WTC11 (cell line): ENCODE results near the gene NACC2. TPM values are rescaled to one million over a fixed set of nuclear protein-coding genes. Genes with fewer than 3 reads are reported as not detected.

ENCODE experiments used
- ATAC-seq: fragments of 200-7000 bp; cut with Tn5 transposase; 2 replicates; pipeline ENCODE4 v1.10.0; 2021; ENCODE audit warnings: mild to moderate bottlenecking, moderate library complexity
- CTCF ChIA-PET: fragments of 300-600 bp; sonication (Branson Sonifier 250); formaldehyde crosslinking; loops from one replicate; lab custom pipeline; 2021; ENCODE audit warnings: antibody characterized with exemption; lab: Charles Lee
- POLR2A ChIA-PET: fragments of 350-600 bp; sonication (Branson Sonifier 250); formaldehyde crosslinking; loops from one replicate; lab custom pipeline; 2021; ENCODE audit warnings: antibody characterized with exemption; lab: Charles Lee
- DNase-seq: peaks from one replicate; pipeline ENCODE4 v3.0.0; 2021; ENCODE audit warnings: low spot score
- H3K27ac Mint-ChIP-seq: 2 replicates; pipeline ENCODE4 v1.8.0; 2021; ENCODE audit warnings: mixed read lengths
- H3K27me3 Mint-ChIP-seq: 2 replicates; pipeline ENCODE4 v1.8.0; 2021; ENCODE audit warnings: low read depth, mild to moderate bottlenecking, moderate library complexity, mixed read lengths
- H3K36me3 Mint-ChIP-seq: 2 replicates; pipeline ENCODE4 v1.8.0; 2021; ENCODE audit warnings: mixed read lengths
- H3K4me1 Mint-ChIP-seq: 2 replicates; pipeline ENCODE4 v1.8.0; 2022; ENCODE audit warnings: mixed read lengths
- H3K4me3 Mint-ChIP-seq: 2 replicates; pipeline ENCODE4 v1.8.0; 2021; ENCODE audit warnings: mild to moderate bottlenecking, moderate library complexity, mixed read lengths
- H3K9me3 Mint-ChIP-seq: 2 replicates; pipeline ENCODE4 v1.8.0; 2021; ENCODE audit warnings: mixed read lengths
- AFF4 ChIP-seq: sonication (generic); formaldehyde crosslinking; IDR thresholded peaks from 2 replicates; pipeline ENCODE4 v1.8.1; 2023; ENCODE audit warnings: mild to moderate bottlenecking, missing genetic modification reagents, borderline replicate concordance
- AR ChIP-seq: fragments of 250-450 bp; sonication (Bioruptor Pico); IDR thresholded peaks from 2 replicates; pipeline ENCODE4 v1.9.0; 2021; ENCODE audit warnings: mild to moderate bottlenecking
- ATF2 ChIP-seq: sonication (generic); formaldehyde crosslinking; IDR thresholded peaks from 2 replicates; pipeline ENCODE4 v1.8.1; 2022; ENCODE audit warnings: low read depth, missing genetic modification reagents, borderline replicate concordance
- CTCF ChIP-seq: fragments of 200-600 bp; IDR thresholded peaks from 2 replicates; pipeline ENCODE4 v1.8.0; 2022; ENCODE audit warnings: antibody characterized with exemption
- EMX1 ChIP-seq: fragments of 250-450 bp; sonication (Bioruptor Pico); IDR thresholded peaks from 2 replicates; pipeline ENCODE4 v1.8.0; 2021; ENCODE audit warnings: mild to moderate bottlenecking
- ESRRA ChIP-seq: sonication (generic); formaldehyde crosslinking; IDR thresholded peaks from 2 replicates; pipeline ENCODE4 v1.8.1; 2022; ENCODE audit warnings: mild to moderate bottlenecking, missing genetic modification reagents, borderline replicate concordance
- GABPB1 ChIP-seq: sonication (generic); formaldehyde crosslinking; IDR thresholded peaks from 2 replicates; pipeline ENCODE4 v1.8.1; 2023; ENCODE audit warnings: mild to moderate bottlenecking, missing genetic modification reagents
- GRHL2 ChIP-seq: fragments of 250-450 bp; sonication (Bioruptor Pico); IDR thresholded peaks from 2 replicates; pipeline ENCODE4 v1.8.0; 2022; ENCODE audit warnings: mild to moderate bottlenecking, moderate library complexity; ENCODE audit not compliant: insufficient replicate concordance, severe bottlenecking
- IRF1 ChIP-seq: sonication (generic); formaldehyde crosslinking; IDR thresholded peaks from 2 replicates; pipeline ENCODE4 v1.8.0; 2023; ENCODE audit warnings: missing genetic modification reagents
- JUN ChIP-seq: sonication (generic); formaldehyde crosslinking; IDR thresholded peaks from 2 replicates; pipeline ENCODE4 v1.8.0; 2023; ENCODE audit warnings: mild to moderate bottlenecking, missing genetic modification reagents
- KAT7 ChIP-seq: sonication (generic); formaldehyde crosslinking; IDR thresholded peaks from 2 replicates; pipeline ENCODE4 v1.8.1; 2023; ENCODE audit warnings: missing genetic modification reagents, mild to moderate bottlenecking, borderline replicate concordance
- MLX ChIP-seq: sonication (generic); formaldehyde crosslinking; IDR thresholded peaks from 2 replicates; pipeline ENCODE4 v1.8.1; 2023; ENCODE audit warnings: mild to moderate bottlenecking, missing genetic modification reagents, moderate library complexity
- NFE2L1 ChIP-seq: sonication (generic); formaldehyde crosslinking; IDR thresholded peaks from 2 replicates; pipeline ENCODE4 v1.8.1; 2023; ENCODE audit warnings: missing genetic modification reagents
- NR3C1 ChIP-seq: sonication (generic); formaldehyde crosslinking; conservative IDR thresholded peaks from 2 replicates; pipeline ENCODE4 v1.8.1; 2023; ENCODE audit warnings: low read depth, mild to moderate bottlenecking, missing genetic modification reagents
- RELA ChIP-seq: sonication (generic); formaldehyde crosslinking; IDR thresholded peaks from 2 replicates; pipeline ENCODE4 v1.8.1; 2022; ENCODE audit warnings: missing genetic modification reagents, mild to moderate bottlenecking, borderline replicate concordance
- RORB ChIP-seq: fragments of 250-450 bp; sonication (Bioruptor Pico); IDR thresholded peaks from 2 replicates; pipeline ENCODE4 v1.9.0; 2021; ENCODE audit warnings: mild to moderate bottlenecking
- ZBTB21 ChIP-seq: sonication (generic); formaldehyde crosslinking; IDR thresholded peaks from 2 replicates; pipeline ENCODE4 v1.8.1; 2023; ENCODE audit warnings: mild to moderate bottlenecking, missing genetic modification reagents, borderline replicate concordance
- ZNF232 ChIP-seq: sonication (generic); formaldehyde crosslinking; IDR thresholded peaks from 2 replicates; pipeline ENCODE4 v1.8.0; 2022; ENCODE audit warnings: mild to moderate bottlenecking, missing genetic modification reagents
- ZNF263 ChIP-seq: sonication (generic); formaldehyde crosslinking; IDR thresholded peaks from 2 replicates; pipeline ENCODE4 v1.8.1; 2022; ENCODE audit warnings: low read depth, mild to moderate bottlenecking, moderate library complexity, missing genetic modification reagents
- ZSCAN18 ChIP-seq: fragments of 250-450 bp; sonication (Bioruptor Pico); IDR thresholded peaks from 2 replicates; pipeline ENCODE4 v2.1.2; 2022; ENCODE audit warnings: mild to moderate bottlenecking, moderate library complexity
- total RNA-seq: library from RNA; stranded (reverse); gene quantifications from 3 replicates; pipeline ENCODE4 v1.2.3, GENCODE V29; 2021

The NACC2 gene
- total RNA-seq, 1 experiment from 2014 or later = 17.1 TPM

- ATAC-seq = peak; percentile 49
- Mint-ChIP-seq H3K4me3 (no peak overlapping the region), H3K9me3 (no peaks in the 10 kb centered on the region), H3K4me1 (peaks cover 10% of the 10 kb centered on the region)
- CTCF ChIA-PET = interaction anchor here (1.0 to 1.5 kb wide), 2 partner anchors 9 to 11 kb away, joined by 4 read pairs; no protein-coding TSS in a partner anchor
- POLR2A ChIA-PET = no interaction called here
- no peak for TF ChIP-seq EMX1 (CRISPR knock-in tag)
- TF ChIP-seq CTCF = no peak
- no peak for TF ChIP-seq ZNF232
- TF ChIP-seq GRHL2 = no peak
- TF ChIP-seq NR3C1 (CRISPR knock-in tag) = no peak
- TF ChIP-seq GABPB1 = no peak
- TF ChIP-seq ZBTB21 (CRISPR knock-in tag) = no peak
- TF ChIP-seq JUN (CRISPR knock-in tag) = no peak
- no peak for TF ChIP-seq NFE2L1
- TF ChIP-seq RORB = no peak
- TF ChIP-seq IRF1 (CRISPR knock-in tag) = no peak
- TF ChIP-seq ZSCAN18 (CRISPR knock-in tag) = no peak
- TF ChIP-seq, all 79 proteins: peak for 0
- no peaks in the 10 kb centered on the region for H3K27me3 Mint-ChIP-seq
- H3K36me3 Mint-ChIP-seq = no peaks in the 10 kb centered on the region
- H3K27ac Mint-ChIP-seq = no peak overlapping the region
- DNase-seq = no peak
Measured at GRCh38 chr9:136001231-136001630, 93.9 kb downstream of the NACC2 start.

- POLR2A ChIA-PET = no interaction called here
- H3K27ac Mint-ChIP-seq = no peak overlapping the region
- peaks cover 12% of the 10 kb centered on the region for H3K4me1 Mint-ChIP-seq
- no peaks in the 10 kb centered on the region for H3K36me3 Mint-ChIP-seq
- no peak for ATAC-seq
- H3K4me3 Mint-ChIP-seq = no peak overlapping the region
- H3K27me3 Mint-ChIP-seq = no peaks in the 10 kb centered on the region
- TF ChIP-seq AR (no peak), ESRRA (no peak), KAT7 (CRISPR knock-in tag) (no peak), ATF2 (CRISPR knock-in tag) (no peak), AFF4 (no peak), RELA (no peak), MLX (CRISPR knock-in tag) (no peak), ZNF263 (CRISPR knock-in tag) (no peak)
- H3K9me3 Mint-ChIP-seq = no peaks in the 10 kb centered on the region
- DNase-seq = no peak
- CTCF ChIA-PET = interaction anchor here (1.6 kb wide), 1 partner anchor 13 kb away, joined by 3 read pairs; no protein-coding TSS in a partner anchor
Measured at GRCh38 chr9:135998410-135999071, 96.5 kb downstream of the NACC2 start.
